BE2C (cell line): ENCODE data around the gene CSN2. TPM values are rescaled to one million over a fixed set of nuclear protein-coding genes. Genes with fewer than 3 reads are reported as not detected.

Experiments
- DNase-seq: peaks from one replicate; pipeline ENCODE4 v3.0.0-alpha.2; 2020
- H3K27me3 ChIP-seq: fragments of 250-450 bp; sonication (Bioruptor Pico); 2 replicates; pipeline ENCODE4 v1.5.1; 2020; ENCODE audit warnings: mild to moderate bottlenecking
- H3K36me3 ChIP-seq: fragments of 250-450 bp; sonication (Bioruptor Pico); 2 replicates; pipeline ENCODE4 v1.5.1; 2020; ENCODE audit warnings: mild to moderate bottlenecking
- H3K4me1 ChIP-seq: fragments of 250-450 bp; sonication (Bioruptor Pico); 2 replicates; pipeline ENCODE4 v1.5.1; 2020
- H3K4me3 ChIP-seq: 2 replicates; pipeline ENCODE4 v1.5.1; 2011; ENCODE audit warnings: low read depth, low read length
- H3K9me3 ChIP-seq: fragments of 250-450 bp; sonication (Bioruptor Pico); 2 replicates; pipeline ENCODE4 v1.5.1; 2020
- polyA plus RNA-seq: library from polyadenylated mRNA; unstranded; fragments of >200 nt; gene quantifications from one replicate; pipeline ENCODE4 v1.2.1, GENCODE V29; 2012; ENCODE audit warnings: low read depth, missing spikeins; ENCODE audit not compliant: insufficient read length, insufficient read depth
- TF ChIP-seq, protein P1 (sequence below): IDR thresholded peaks from 2 replicates; pipeline ENCODE4 v1.5.1; 2012; ENCODE audit warnings: mild to moderate bottlenecking, low read depth, low read length

The CSN2 gene, protein sequence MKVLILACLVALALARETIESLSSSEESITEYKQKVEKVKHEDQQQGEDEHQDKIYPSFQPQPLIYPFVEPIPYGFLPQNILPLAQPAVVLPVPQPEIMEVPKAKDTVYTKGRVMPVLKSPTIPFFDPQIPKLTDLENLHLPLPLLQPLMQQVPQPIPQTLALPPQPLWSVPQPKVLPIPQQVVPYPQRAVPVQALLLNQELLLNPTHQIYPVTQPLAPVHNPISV
- polyA plus RNA-seq, result 1.1 TPM

DNA sequence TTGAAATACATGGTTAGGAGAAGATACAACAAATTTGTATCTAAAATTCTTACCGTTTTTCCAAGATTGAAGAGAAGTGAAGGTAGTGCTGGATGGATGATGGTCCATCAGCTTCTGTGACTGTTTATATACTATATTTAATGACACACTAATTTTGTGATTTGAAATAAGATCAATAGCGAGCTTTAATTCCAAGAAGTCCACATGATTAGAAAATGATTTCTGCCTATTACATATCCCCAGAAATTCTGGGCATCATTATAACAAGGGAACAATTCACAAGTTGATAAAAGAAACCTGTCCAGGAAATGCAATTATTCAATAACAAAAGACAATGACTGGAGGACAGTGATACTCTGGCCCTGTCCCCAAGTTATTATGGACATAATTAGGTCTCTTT is at the start of gene CSN2:
CSN2 (minus strand) TSS at position 101 of the 400 bp plus-strand sequence. CDS start 4,733 bp downstream, outside the sequence.
- Histone ChIP-seq H3K9me3 (no peaks in the 10 kb centered on the region), H3K4me1 (no peaks in the 10 kb centered on the region), H3K36me3 (no peaks in the 10 kb centered on the region), H3K27me3 (no peaks in the 10 kb centered on the region), H3K4me3 (no peak within 1 kb of the TSS)
- DNase-seq, result no peak
- TF ChIP-seq, protein P1, sequence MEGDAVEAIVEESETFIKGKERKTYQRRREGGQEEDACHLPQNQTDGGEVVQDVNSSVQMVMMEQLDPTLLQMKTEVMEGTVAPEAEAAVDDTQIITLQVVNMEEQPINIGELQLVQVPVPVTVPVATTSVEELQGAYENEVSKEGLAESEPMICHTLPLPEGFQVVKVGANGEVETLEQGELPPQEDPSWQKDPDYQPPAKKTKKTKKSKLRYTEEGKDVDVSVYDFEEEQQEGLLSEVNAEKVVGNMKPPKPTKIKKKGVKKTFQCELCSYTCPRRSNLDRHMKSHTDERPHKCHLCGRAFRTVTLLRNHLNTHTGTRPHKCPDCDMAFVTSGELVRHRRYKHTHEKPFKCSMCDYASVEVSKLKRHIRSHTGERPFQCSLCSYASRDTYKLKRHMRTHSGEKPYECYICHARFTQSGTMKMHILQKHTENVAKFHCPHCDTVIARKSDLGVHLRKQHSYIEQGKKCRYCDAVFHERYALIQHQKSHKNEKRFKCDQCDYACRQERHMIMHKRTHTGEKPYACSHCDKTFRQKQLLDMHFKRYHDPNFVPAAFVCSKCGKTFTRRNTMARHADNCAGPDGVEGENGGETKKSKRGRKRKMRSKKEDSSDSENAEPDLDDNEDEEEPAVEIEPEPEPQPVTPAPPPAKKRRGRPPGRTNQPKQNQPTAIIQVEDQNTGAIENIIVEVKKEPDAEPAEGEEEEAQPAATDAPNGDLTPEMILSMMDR, result no peak

DNA sequence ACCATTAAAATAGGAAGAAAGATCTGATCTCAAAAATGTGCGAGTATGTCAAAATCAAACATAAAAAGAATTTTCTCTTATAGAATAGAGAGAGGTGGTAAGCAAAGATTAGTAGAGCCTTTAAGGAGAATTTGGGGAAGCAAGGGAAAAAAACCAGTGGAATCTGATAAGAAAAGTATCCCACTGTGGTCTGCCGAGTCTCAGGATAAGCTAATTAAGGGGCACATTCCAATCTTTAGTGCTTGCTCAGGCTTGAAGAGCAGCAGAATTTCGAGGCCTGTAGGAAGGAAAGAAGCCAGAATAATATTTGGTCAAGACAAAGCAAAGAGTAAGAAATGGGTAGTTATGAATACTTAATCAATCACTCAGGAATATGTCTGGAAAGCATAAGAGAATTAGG is 43.2 kb upstream of the CSN2 start:
- H3K36me3 ChIP-seq, result no peaks in the 10 kb centered on the region
- H3K27me3 ChIP-seq, result no peaks in the 10 kb centered on the region
- H3K4me1 ChIP-seq, result no peaks in the 10 kb centered on the region; the same call in 1 of the 2 replicates
- TF ChIP-seq, protein P1, result no peak
- no peaks in the 10 kb centered on the region for H3K9me3 ChIP-seq
- no peak for DNase-seq
- H3K4me3 ChIP-seq, result no peak overlapping the region

DNA sequence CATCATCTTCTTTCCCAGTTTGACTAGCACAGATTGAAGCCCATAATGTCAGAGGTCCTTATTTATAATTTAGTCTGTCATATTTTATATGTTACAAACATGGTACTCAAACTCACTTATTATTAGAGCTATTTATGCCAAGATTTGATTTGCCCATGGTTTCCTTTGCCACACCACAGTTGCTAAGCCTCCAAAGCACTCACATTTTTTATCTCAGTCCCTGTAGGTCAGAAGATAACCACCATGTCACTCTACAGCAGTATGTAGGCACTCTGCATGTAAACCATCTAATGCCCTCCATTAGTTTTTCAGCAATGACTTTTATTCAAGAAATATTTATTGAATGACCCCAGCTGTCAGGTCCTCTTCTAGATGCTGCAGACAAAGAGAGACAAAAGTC is 37.0 kb upstream of the CSN2 start:
- Histone ChIP-seq H3K27me3 (no peaks in the 10 kb centered on the region), H3K36me3 (no peaks in the 10 kb centered on the region), H3K4me1 (no peaks in the 10 kb centered on the region; the same call in 1 of the 2 replicates), H3K9me3 (no peaks in the 10 kb centered on the region), H3K4me3 (no peak overlapping the region)
- TF ChIP-seq, protein P1, result no peak
- no peak for DNase-seq

DNA sequence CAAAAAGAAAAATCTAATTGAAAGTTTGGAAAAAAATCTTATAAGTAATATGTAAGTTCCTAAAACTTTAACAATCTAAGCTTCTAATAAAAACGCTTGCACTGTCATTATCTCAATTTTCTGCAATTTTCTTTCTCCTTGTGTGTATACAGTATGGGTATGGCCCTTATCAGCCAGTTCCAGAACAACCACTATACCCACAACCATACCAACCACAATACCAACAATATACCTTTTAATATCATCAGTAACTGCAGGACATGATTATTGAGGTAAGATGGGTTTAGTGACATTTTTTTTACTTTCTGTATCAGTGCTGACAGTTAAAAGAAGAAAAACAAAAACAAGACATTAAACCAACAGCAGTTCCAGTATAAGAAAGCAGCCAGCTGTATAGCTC is 35.2 kb upstream of the CSN2 start:
- Histone ChIP-seq H3K9me3 (no peaks in the 10 kb centered on the region), H3K36me3 (no peaks in the 10 kb centered on the region), H3K4me1 (no peaks in the 10 kb centered on the region), H3K4me3 (no peak overlapping the region), H3K27me3 (no peaks in the 10 kb centered on the region)
- DNase-seq, result no peak
- TF ChIP-seq, protein P1, result no peak

DNA sequence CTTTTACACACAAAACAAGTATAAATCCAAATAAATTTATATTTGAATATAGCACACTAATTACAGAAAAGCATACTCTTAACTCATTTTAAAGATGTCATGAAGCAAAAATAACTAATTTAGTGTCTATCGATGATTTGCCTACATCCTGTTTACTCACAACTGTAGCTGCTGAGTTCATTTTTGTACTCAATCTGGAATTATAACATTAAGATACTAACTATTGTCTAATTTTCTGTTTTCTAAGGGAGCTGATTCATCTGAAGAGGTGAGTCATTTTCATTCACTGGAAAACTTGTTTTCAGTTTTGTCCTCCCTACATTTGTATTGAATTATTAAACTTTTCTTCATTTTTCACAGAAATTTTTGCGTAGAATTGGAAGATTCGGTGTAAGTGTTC is 33.9 kb upstream of the CSN2 start:
- H3K9me3 ChIP-seq, result no peaks in the 10 kb centered on the region
- no peak overlapping the region for H3K4me3 ChIP-seq
- H3K27me3 ChIP-seq, result no peaks in the 10 kb centered on the region
- TF ChIP-seq, protein P1, result no peak
- no peaks in the 10 kb centered on the region for H3K36me3 ChIP-seq
- H3K4me1 ChIP-seq, result no peaks in the 10 kb centered on the region
- no peak for DNase-seq

DNA sequence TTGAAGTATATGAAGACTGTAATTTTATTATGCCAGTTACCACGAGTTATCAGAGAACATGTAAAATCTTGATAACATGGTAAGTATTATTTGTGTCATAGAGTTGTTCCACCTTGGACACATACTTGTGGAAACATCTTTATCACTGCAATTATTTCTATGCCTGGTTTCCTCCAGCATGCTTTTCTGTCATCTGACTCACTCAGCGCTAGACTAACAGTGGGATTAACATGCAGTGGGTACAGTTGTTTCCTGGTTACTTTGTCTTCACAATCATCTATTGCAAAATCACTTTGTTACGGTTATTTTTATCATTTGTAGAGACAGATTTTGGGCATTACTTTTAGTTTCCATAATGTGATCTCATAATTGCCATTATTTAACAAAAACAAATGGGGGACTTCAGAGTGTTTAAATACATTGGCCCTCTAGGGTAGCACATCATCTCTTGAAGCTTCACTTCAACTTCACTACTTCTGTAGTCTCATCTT is 30.0 kb upstream of the CSN2 start, which contains the start of gene STATH:
STATH (plus strand) TSS at position 441 of the 491 bp plus-strand sequence. CDS start 2,472 bp downstream, outside the sequence.
- no peaks in the 10 kb centered on the region for H3K36me3 ChIP-seq
- H3K9me3 ChIP-seq, result no peaks in the 10 kb centered on the region
- H3K4me1 ChIP-seq, result no peaks in the 10 kb centered on the region
- no peak within 1 kb of the TSS for H3K4me3 ChIP-seq
- TF ChIP-seq, protein P1, result no peak
- DNase-seq, result no peak
- H3K27me3 ChIP-seq, result no peaks in the 10 kb centered on the region
